ENCODE measurements around the gene ZFAND2A. TPM values are rescaled to one million over a fixed set of nuclear protein-coding genes. Genes with fewer than 3 reads are reported as not detected.

ZFAND2A gene
- total and polyA plus RNA-seq, 2 donors (not counting 3 experiments of a cell fraction or from before 2014, with no cell fraction given), result 31.8 to 40.6 TPM

- no peak for FAIRE-seq
- dilution Hi-C loops (cut with MboI; ENCODE audit: extremely low pct_ligation_motif_present, low sequenced_read_pairs), result no loop called here
Observed at GRCh38 chr7:1140476-1141104, 19.4 kb downstream of the ZFAND2A start.

More at GRCh38 chr7:1140476-1141104, 19.4 kb downstream of the ZFAND2A start:
- DNase-seq (ENCODE audit: low read depth, low spot score), result no peak
- TF ChIP-seq GATA2 (IDR thresholded peaks at IDR 0.05; ENCODE audit: insufficient read depth, insufficient read length, low read depth, low read length) (no peak), EZH2 (IDR thresholded peaks at IDR 0.05; ENCODE audit: borderline replicate concordance, low read depth, low read length, severe bottlenecking) (no peak), JUN (IDR thresholded peaks at IDR 0.05; ENCODE audit: borderline replicate concordance, insufficient read depth, insufficient read length, low read depth) (no peak), FOS (IDR thresholded peaks at IDR 0.05; ENCODE audit: borderline replicate concordance, insufficient read depth, low read length) (no peak), POLR2AphosphoS5 (IDR thresholded peaks at IDR 0.05; ENCODE audit: insufficient read depth, low read depth, low read length) (no peak), MYC (IDR thresholded peaks at IDR 0.05; ENCODE audit: low read depth, low read length) (no peak), MAX (IDR thresholded peaks at IDR 0.05; ENCODE audit: insufficient read depth, insufficient read length) (no peak), POLR2A (IDR thresholded peaks at IDR 0.05; ENCODE audit: low read depth, low read length) (no peak)
- TF ChIP-seq, protein P1, sequence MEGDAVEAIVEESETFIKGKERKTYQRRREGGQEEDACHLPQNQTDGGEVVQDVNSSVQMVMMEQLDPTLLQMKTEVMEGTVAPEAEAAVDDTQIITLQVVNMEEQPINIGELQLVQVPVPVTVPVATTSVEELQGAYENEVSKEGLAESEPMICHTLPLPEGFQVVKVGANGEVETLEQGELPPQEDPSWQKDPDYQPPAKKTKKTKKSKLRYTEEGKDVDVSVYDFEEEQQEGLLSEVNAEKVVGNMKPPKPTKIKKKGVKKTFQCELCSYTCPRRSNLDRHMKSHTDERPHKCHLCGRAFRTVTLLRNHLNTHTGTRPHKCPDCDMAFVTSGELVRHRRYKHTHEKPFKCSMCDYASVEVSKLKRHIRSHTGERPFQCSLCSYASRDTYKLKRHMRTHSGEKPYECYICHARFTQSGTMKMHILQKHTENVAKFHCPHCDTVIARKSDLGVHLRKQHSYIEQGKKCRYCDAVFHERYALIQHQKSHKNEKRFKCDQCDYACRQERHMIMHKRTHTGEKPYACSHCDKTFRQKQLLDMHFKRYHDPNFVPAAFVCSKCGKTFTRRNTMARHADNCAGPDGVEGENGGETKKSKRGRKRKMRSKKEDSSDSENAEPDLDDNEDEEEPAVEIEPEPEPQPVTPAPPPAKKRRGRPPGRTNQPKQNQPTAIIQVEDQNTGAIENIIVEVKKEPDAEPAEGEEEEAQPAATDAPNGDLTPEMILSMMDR (IDR thresholded peaks at IDR 0.05; ENCODE audit: extremely low read depth in 1 of 2, insufficient read depth in 1 of 2, low read depth in 1 of 2, low read length in 2 of 2), result no peak
- no peak overlapping the region for H3K4me3 ChIP-seq (replicated peaks in 1 of 3; ENCODE audit: insufficient read depth in 1 of 3, low read depth in 1 of 3, low read length in 3 of 3)
- H4K20me1 ChIP-seq (replicated peaks; ENCODE audit: control insufficient read depth, extremely low read depth, insufficient read depth, low read length), result no peaks in the 10 kb centered on the region
- ChIA-PET CTCF (no interaction called here), POLR2A (no interaction called here)
- H3K4me1 ChIP-seq (ENCODE audit: control insufficient read depth, extremely low read depth, insufficient read depth, low read length), result peaks cover 10% of the 10 kb centered on the region
- no TSS peak for BruUV-seq (replicated peaks)
- peaks cover 7% of the 10 kb centered on the region for H3K79me2 ChIP-seq (ENCODE audit: control insufficient read depth, insufficient read depth, low read length)
- H3K36me3 ChIP-seq (ENCODE audit: control insufficient read depth in 2 of 2, extremely low read depth in 1 of 2, insufficient read depth in 2 of 2, low read length in 2 of 2), result no peaks in the 10 kb centered on the region
- no peak overlapping the region for H2AFZ ChIP-seq (ENCODE audit: low read depth, low read length)
- no peaks in the 10 kb centered on the region for H3K9me3 ChIP-seq (replicated peaks; ENCODE audit: control insufficient read depth, insufficient read depth, low read length)
- H3K27ac ChIP-seq (ENCODE audit: insufficient read depth, low read depth, low read length), result no peak overlapping the region
- intact Hi-C loops (cut with micrococcal nuclease), result no loop called here
- H3K4me2 ChIP-seq (ENCODE audit: insufficient read depth, low read length), result no peak overlapping the region
- H3K9me1 ChIP-seq (replicated peaks; ENCODE audit: control insufficient read depth, extremely low read depth, insufficient read depth, low read length), result no peaks in the 10 kb centered on the region
- no peaks in the 10 kb centered on the region for H3K27me3 ChIP-seq (ENCODE audit: control insufficient read depth in 2 of 2, insufficient read depth in 2 of 2, low read length in 2 of 2)
- H3K9ac ChIP-seq (replicated peaks; ENCODE audit: extremely low read depth, insufficient read depth, low read length), result no peak overlapping the region
